GM12892 (cell line): ENCODE measurements around the gene SMG6.

Source experiments
- DNase-seq: peaks from one replicate; pipeline ENCODE4 v3.0.0; 2011; ENCODE audit not compliant: insufficient read length
- FAIRE-seq: peaks from 2 replicates; lab custom pipeline; 2011; peaks lifted over from hg19 to GRCh38; lab: Jason Lieb, UNC
- POLR2A ChIP-seq: IDR thresholded peaks from 2 replicates; pipeline ENCODE4 v1.6.1; 2011; ENCODE audit warnings: low read depth, low read length, control low read depth
- POLR2AphosphoS5 ChIP-seq: IDR thresholded peaks from 2 replicates; pipeline ENCODE4 v1.6.1; 2011; ENCODE audit warnings: low read depth, low read length, control low read depth
- TAF1 ChIP-seq: IDR thresholded peaks from 2 replicates; pipeline ENCODE4 v1.6.1; 2011; ENCODE audit warnings: low read depth, mild to moderate bottlenecking, control low read depth, low read length, borderline replicate concordance

The SMG6 gene

DNA sequence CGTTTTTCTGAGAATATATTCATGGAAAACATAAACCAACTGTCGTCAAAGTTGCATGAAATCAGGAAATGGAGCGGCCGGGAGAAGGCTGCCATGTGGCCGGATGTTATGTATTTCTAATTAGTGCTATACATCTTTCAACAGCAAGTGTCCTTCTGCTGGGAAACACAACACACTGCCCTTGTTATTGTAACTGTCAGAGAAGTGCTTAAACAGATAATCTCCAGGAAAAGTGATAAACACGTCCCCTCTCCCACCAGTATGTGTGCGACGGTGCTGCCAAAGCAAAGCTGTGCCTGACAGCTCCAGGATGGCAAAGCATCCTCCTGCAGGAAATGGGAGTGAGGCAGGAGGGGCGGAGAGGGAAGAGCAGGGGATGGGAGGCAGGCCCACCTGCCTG is 111.8 kb downstream of the SMG6 start:
- DNase-seq (no peak), FAIRE-seq (no peak)
- TF ChIP-seq POLR2A = no peak
- no peak for TF ChIP-seq POLR2AphosphoS5
- no peak for TF ChIP-seq TAF1

GRCh38 chr17:2191227-2191626 is 112.4 kb downstream of the SMG6 start:
- TF ChIP-seq POLR2A (no peak), TAF1 (no peak), POLR2AphosphoS5 (no peak)
- no peak for FAIRE-seq

GRCh38 chr17:2190014-2190413 is 113.6 kb downstream of the SMG6 start:
- TF ChIP-seq TAF1 = no peak
- no peak for TF ChIP-seq POLR2A
- no peak for TF ChIP-seq POLR2AphosphoS5
- no peak for DNase-seq
- FAIRE-seq = no peak

More at GRCh38 chr17:2191227-2191626, 112.4 kb downstream of the SMG6 start:
- no peak for DNase-seq

DNA sequence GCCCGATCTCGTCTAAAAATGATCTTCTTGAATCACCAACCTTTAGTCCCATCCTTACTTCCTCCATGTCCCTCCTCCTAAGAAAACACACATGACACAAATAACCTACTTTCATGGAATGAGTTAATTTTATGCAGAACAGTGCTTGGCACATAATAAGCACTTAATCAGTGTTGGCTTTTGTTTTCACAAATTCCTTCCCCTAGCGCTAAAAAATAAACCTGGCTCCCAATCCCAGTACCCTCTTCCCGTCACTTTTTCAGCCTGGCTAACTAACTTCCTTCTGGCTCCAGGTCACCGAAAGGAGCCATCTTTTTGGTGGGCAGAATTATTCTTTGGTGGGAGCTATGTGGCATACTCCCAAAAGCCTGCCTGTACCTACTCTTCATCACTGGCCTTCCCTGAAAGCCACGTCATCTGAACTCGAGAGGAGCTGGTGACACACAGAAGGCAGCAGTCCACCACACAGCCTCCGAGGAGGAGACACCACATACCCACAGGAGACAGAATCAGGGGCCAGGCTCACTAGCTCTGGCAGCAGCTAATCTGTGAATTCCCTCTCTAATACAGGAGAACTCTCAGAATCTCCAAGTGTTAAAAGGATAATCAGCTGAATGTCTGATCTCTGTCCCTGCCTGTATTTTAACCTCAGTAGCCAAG is 114.5 kb downstream of the SMG6 start:
- TF ChIP-seq POLR2AphosphoS5 (no peak), TAF1 (no peak), POLR2A (no peak)
- DNase-seq = no peak
- no peak for FAIRE-seq

- no peak for FAIRE-seq
- no peak for DNase-seq
These were observed 115.8 kb downstream of the SMG6 start for GRCh38 chr17:2187758-2188157.

DNA sequence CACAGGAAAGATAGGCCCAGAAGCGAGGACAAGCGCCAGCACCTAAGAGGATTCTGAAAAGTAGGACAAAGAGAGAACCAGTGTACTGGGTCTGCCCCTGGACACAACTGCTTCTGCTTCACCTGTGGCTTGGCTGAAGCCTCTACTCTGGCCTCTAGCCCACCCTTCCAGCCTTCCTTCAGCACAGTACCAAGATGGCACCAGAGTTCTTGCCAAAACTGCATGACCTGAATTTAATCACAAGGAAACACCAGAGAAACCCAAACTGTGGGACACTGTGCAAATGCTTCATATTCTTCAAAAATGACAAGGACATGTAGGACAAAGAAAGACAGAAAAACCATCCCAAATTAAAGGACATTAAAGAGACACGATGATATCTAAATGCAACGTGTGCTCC is 116.6 kb downstream of the SMG6 start:
- DNase-seq = no peak
- TF ChIP-seq POLR2A (no peak), TAF1 (no peak), POLR2AphosphoS5 (no peak)
- FAIRE-seq = no peak

More at GRCh38 chr17:2187758-2188157, 115.8 kb downstream of the SMG6 start:
- TF ChIP-seq POLR2A = no peak
- TF ChIP-seq POLR2AphosphoS5 = no peak
- no peak for TF ChIP-seq TAF1

DNA sequence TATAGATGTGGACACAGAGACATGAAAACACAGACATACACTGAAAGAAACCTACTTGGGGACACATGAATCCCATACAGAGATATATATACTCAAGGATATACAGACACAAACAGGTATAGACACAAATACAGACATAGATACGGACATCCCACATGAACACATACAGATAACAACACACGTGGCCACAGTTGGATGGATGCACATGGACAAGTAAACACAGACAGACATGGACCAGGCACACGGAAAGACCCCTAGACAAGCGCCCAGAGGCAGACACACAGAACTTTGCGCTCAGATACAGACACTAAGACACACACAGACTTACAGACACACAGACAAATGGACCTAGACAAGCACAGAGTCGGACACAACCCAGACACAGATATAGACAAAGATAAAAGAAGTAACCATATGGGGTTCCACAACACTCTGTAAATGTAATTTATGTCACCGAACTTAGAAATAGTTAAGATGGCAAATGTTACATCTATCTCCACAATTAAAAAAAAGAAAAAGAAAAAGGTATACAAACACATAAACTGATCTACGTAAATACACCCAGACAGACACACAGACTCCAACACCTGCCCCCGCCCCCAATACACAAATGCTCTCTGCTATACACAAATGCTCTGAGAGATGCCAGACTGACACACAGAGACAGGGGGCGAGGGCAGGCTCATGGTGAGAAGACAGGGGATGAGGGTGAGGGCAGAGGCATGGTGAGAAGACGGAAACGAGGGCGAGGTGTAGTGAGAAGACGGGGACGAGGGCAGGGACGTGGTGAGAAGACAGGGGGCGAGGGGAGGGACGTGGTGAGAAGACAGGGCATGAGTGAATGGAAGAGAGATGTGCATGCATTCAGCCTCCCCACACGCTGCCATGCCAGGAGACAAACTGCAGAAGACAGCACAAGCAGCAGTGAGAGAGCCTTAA is 118.3 kb downstream of the SMG6 start:
- FAIRE-seq = no peak
- TF ChIP-seq TAF1 = no peak
- TF ChIP-seq POLR2AphosphoS5 = no peak
- no peak for DNase-seq

DNA sequence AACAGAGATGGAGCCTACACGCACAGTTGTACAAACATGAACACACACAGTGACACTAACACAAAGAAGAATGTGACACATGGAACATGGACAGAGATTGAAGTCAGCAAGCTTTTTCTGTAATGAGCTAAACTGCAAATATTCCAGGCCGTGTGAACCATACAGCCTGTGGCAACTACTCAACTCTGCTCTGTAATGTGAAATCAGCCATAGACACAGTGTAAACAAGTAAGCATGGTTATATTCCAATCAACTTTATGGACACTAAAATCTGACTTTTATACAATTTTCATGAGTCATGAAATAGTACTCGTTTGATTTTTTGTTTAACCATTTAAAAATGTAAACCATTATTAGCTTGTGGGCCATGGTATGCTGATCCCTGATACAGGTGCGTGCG is 120.2 kb downstream of the SMG6 start:
- DNase-seq = no peak
- TF ChIP-seq TAF1 (no peak), POLR2AphosphoS5 (no peak), POLR2A (no peak)
- FAIRE-seq = no peak

DNA sequence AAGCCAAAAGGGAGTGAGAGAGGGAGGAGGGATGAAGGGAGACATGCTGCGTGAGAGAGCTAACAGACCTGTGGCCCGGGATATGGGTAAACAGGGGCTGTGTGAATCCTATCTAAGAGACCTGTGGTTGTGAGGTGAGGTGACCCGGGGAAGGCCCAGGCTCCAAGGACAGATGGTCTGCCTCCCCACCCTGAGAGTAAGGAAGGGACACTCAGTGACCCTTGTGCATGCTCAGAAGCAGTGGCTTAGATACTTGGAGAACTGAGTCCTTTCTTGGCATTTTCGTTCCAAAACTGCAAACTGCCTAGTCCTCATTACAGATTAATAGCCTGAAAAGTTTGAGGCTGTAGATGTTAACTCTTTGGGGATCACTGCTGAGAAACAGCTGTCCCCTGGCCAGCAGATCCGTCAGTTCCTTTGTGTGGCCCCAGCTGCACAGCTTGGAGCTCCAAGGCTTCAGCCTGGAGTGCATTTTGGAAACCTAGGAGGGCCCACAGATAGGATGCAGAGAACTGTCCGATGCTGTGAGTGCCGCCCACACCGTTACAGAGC is 121.6 kb downstream of the SMG6 start:
- FAIRE-seq (no peak), DNase-seq (no peak)
- TF ChIP-seq TAF1 (no peak), POLR2A (no peak), POLR2AphosphoS5 (no peak)

DNA sequence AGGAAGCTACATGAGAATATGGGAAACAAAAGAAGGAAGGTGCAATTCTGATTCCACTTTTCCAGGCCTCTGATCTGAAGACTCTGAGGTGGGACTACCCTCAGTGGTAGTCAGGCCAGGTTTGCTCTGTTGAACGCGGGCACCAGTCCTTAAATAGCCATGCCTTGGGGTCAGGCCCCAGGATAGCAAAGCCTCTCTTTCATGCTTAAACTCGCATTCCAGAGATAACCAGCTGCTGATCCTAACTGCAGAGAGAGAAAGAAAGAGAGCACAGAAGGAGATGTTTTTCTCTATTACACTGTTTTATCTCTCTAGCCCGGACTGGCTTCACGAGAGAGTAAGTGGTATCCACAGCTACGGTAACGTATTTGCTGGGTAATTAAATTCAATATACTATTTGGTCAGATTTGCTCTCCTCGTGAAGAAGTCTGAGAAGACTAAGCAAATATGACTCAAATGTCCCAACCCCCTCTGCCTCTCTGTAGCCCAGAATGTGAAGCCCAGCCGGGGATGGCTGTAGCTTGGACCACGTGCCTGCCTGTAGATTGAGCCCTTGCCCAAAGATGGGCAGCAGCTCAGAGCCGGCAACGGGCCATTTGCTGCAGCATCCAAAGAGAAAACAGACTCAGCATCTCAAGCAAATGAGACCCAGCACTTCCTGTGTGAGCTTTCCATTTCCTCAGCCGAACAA is 122.2 kb downstream of the SMG6 start:
- no peak for FAIRE-seq
- no peak for TF ChIP-seq TAF1
- TF ChIP-seq POLR2AphosphoS5 = no peak
- TF ChIP-seq POLR2A = no peak

DNA sequence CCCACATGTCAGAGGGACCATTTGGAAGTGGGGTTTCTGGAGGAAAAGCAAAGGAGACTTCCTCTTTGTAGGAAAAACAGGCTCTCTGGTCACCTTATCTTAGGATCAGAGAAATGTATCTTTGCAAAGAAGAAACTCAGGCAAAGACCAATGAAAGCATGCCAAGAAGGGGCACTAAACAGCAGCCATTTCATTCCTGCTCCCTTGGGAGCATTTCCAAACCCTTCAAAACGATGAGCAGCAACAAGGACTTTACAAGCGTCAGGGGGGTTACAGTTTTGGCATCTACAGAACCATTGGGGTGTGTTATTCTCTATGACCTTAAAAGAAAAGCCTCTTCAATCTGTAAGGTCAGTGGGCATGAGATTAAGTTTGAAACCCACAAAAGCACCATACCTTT is 122.8 kb downstream of the SMG6 start:
- no peak for FAIRE-seq
- DNase-seq = no peak

More for the DNA sequence above, 122.2 kb downstream of the SMG6 start:
- DNase-seq = no peak

More for the DNA sequence above, 122.8 kb downstream of the SMG6 start:
- TF ChIP-seq TAF1 = no peak
- TF ChIP-seq POLR2A = no peak
- TF ChIP-seq POLR2AphosphoS5 = no peak
